NCI-H187 treated with DMSO at 0.1 percent for 48 hours (cell line): ENCODE measurements around the gene GNAL.
"Not testable (repeated sequence)": the region's sequence is repeated elsewhere in the genome, so short reads cannot be mapped to it uniquely, and the experiment has no call there.

Experiments used
- DNase-seq: peaks from one replicate; lab custom pipeline; 2025; lab: John Stamatoyannopoulos, UW

GNAL gene

GRCh38 chr18:11908182-11909060 is 219.4 kb downstream of the GNAL start, which contains the start of gene MPPE1:
TSS of gene MPPE1 (minus strand) at chr18:11908317. CDS start at chr18:11897264, 11,053 bp downstream.
- no peak for DNase-seq

- no peak for DNase-seq
These were observed 220.0 kb downstream of the GNAL start for GRCh38 chr18:11909061-11909455.

GRCh38 chr18:11909591-11910026 is 220.5 kb downstream of the GNAL start:
- no peak for DNase-seq

GRCh38 chr18:11916880-11917279 is 227.8 kb downstream of the GNAL start:
- not testable (repeated sequence) for DNase-seq

GRCh38 chr18:11919522-11919921 is 230.5 kb downstream of the GNAL start:
- not testable (repeated sequence) for DNase-seq

- no peak for DNase-seq
These were observed 234.4 kb downstream of the GNAL start for GRCh38 chr18:11923450-11923849.

GRCh38 chr18:11925800-11926481 is 236.9 kb downstream of the GNAL start:
- no peak for DNase-seq

GRCh38 chr18:11927497-11927896 is 238.4 kb downstream of the GNAL start:
- DNase-seq, result no peak

- DNase-seq, result no peak
These were observed 243.3 kb downstream of the GNAL start for GRCh38 chr18:11932393-11932792.
